GM12878 (cell line): ENCODE data around the gene NUDT16L1. TPM values are rescaled to one million over a fixed set of nuclear protein-coding genes. Genes with fewer than 3 reads are reported as not detected.

Experiments used
- ASH2L ChIP-seq: fragments of 300-600, 200-600 bp; sonication (generic); IDR thresholded peaks from 2 replicates; pipeline ENCODE4 v1.6.1; 2017; ENCODE audit warnings: low read depth, mild to moderate bottlenecking, borderline replicate concordance
- CREB1 ChIP-seq: IDR thresholded peaks from 2 replicates; pipeline ENCODE4 v1.6.1; 2012; ENCODE audit warnings: low read depth, mild to moderate bottlenecking, inconsistent platforms
- EED ChIP-seq: sonication (generic); IDR thresholded peaks from 2 replicates; pipeline ENCODE4 v1.6.1; 2016; ENCODE audit warnings: antibody characterized with exemption, low read depth
- ESRRA ChIP-seq: IDR thresholded peaks from 2 replicates; pipeline ENCODE4 v1.6.1; 2012; ENCODE audit warnings: mild to moderate bottlenecking, low read length, improper control_type of control experiment
- HDGF ChIP-seq: fragments of 450-650 bp; IDR thresholded peaks from 2 replicates; pipeline ENCODE4 v1.6.1; 2016; ENCODE audit warnings: antibody characterized with exemption
- IKZF1 ChIP-seq: fragments of 450-650 bp; conservative IDR thresholded peaks from 2 replicates; pipeline ENCODE4 v1.6.1; 2017; ENCODE audit warnings: antibody characterized with exemption, mild to moderate bottlenecking
- KLF5 ChIP-seq: fragments of 450-650 bp; IDR thresholded peaks from 2 replicates; pipeline ENCODE4 v1.6.1; 2014; ENCODE audit warnings: mild to moderate bottlenecking; ENCODE audit not compliant: partially characterized antibody
- LARP7 ChIP-seq: fragments of 450-650 bp; IDR thresholded peaks from 2 replicates; pipeline ENCODE4 v1.6.1; 2017; ENCODE audit warnings: mild to moderate bottlenecking
- NKRF ChIP-seq: fragments of 450-650 bp; conservative IDR thresholded peaks from 2 replicates; pipeline ENCODE4 v1.6.1; 2017; ENCODE audit warnings: mild to moderate bottlenecking, moderate library complexity
- NR2C2 ChIP-seq: IDR thresholded peaks from 2 replicates; pipeline ENCODE4 v1.6.1; 2011; ENCODE audit warnings: borderline replicate concordance, low read depth; ENCODE audit not compliant: control insufficient read depth, insufficient read length
- POLR2A ChIP-seq: IDR thresholded peaks from 2 replicates; pipeline ENCODE4 v1.6.1; 2011; ENCODE audit warnings: low read depth, mild to moderate bottlenecking, low read length
- POLR2AphosphoS2 ChIP-seq: IDR thresholded peaks from 2 replicates; pipeline ENCODE4 v1.6.1; 2011; ENCODE audit warnings: low read depth, mild to moderate bottlenecking, low read length, improper control_type of control experiment, moderate library complexity
- RCOR1 ChIP-seq: conservative IDR thresholded peaks from 2 replicates; pipeline ENCODE4 v1.6.1; 2012; ENCODE audit warnings: low read depth, low read length, improper control_type of control experiment
- RELB ChIP-seq: fragments of 450-650 bp; IDR thresholded peaks from 2 replicates; pipeline ENCODE4 v1.6.1; 2017; ENCODE audit warnings: low read depth, mild to moderate bottlenecking, moderate library complexity
- SMARCA5 ChIP-seq: fragments of 450-650 bp; IDR thresholded peaks from 2 replicates; pipeline ENCODE4 v1.6.1; 2017; ENCODE audit warnings: mild to moderate bottlenecking
- SP1 ChIP-seq: IDR thresholded peaks from one replicate; pipeline ENCODE4 v1.6.1; 2011; ENCODE audit warnings: low read depth, low read length
- SRF ChIP-seq, 2 experiments: IDR thresholded peaks; 2 replicates each; pipeline ENCODE4 v1.6.1; 2011; ENCODE audit warnings: low read depth in 2 of 2, low read length in 2 of 2, mild to moderate bottlenecking in 1 of 2, moderate library complexity in 1 of 2
- YY1 ChIP-seq: IDR thresholded peaks from 2 replicates; pipeline ENCODE4 v1.6.1; 2011; ENCODE audit warnings: low read depth, mild to moderate bottlenecking, low read length
- ZNF207 ChIP-seq: fragments of 450-650 bp; IDR thresholded peaks from 2 replicates; pipeline ENCODE4 v1.6.1; 2014; ENCODE audit warnings: antibody characterized with exemption, mild to moderate bottlenecking, borderline replicate concordance
- polyA plus RNA-seq, 11 experiments: library from polyadenylated mRNA; depleted of rRNA in 4 of 11; unstranded in 6 of 11; stranded (reverse) in 5 of 11; fragments of >200 nt; fragmentation: Nextera tagmentation in 4 of 11; fragmentation: Illumina TruSeq in 1 of 11; extraction: Ambion mirVana in 4 of 11; extraction: Trizol in 1 of 11; gene quantifications; 1 replicate in 1 of 11; 2 replicates in 10 of 11; pipeline versions ENCODE4 v1.2.1 to v1.2.3, GENCODE V29; 2011 to 2016; ENCODE audit warnings: inconsistent platforms in 2 of 11, missing spikeins in 2 of 11, low read depth in 1 of 11
- total RNA-seq, 4 experiments: library from RNA; depleted of rRNA in 3 of 4; stranded (reverse); fragments of >200 nt in 3 of 4; fragmentation: Illumina TruSeq in 1 of 4; extraction: Trizol in 1 of 4; gene quantifications; 2 replicates each; pipeline versions ENCODE4 v1.2.1 to v1.2.3, GENCODE V29; 2013 to 2021
- TF ChIP-seq, protein P1 (sequence below): fragments of 450-650 bp; formaldehyde crosslinking; IDR thresholded peaks from 2 replicates; pipeline ENCODE4 v1.4.0; 2022; ENCODE audit warnings: mild to moderate bottlenecking, moderate library complexity
- TF ChIP-seq, protein P2 (sequence below): fragments of 450-650 bp; IDR thresholded peaks from 2 replicates; pipeline ENCODE4 v1.6.1; 2017; ENCODE audit warnings: mild to moderate bottlenecking, moderate library complexity

Gene NUDT16L1
- total and polyA plus RNA-seq, 10 of the 15 experiments (the other 5 are each of a cell fraction or from before 2014, with no cell fraction given) = 1.4 to 77.7 (median 28.9) TPM

- TF ChIP-seq, protein P1, sequence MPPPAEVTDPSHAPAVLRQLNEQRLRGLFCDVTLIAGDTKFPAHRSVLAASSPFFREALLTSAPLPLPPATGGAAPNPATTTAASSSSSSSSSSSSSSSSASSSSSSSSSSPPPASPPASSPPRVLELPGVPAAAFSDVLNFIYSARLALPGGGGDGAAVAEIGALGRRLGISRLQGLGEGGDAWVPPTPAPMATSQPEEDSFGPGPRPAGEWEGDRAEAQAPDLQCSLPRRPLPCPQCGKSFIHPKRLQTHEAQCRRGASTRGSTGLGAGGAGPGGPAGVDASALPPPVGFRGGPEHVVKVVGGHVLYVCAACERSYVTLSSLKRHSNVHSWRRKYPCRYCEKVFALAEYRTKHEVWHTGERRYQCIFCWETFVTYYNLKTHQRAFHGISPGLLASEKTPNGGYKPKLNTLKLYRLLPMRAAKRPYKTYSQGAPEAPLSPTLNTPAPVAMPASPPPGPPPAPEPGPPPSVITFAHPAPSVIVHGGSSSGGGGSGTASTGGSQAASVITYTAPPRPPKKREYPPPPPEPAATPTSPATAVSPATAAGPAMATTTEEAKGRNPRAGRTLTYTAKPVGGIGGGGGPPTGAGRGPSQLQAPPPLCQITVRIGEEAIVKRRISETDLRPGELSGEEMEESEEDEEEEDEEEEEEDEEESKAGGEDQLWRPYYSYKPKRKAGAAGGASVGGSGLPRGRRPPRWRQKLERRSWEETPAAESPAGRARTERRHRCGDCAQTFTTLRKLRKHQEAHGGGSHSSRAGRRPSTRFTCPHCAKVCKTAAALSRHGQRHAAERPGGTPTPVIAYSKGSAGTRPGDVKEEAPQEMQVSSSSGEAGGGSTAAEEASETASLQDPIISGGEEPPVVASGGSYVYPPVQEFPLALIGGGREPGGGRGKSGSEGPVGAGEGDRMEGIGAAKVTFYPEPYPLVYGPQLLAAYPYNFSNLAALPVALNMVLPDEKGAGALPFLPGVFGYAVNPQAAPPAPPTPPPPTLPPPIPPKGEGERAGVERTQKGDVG (CRISPR knock-in tag) = no peak
- TF ChIP-seq, protein P2, sequence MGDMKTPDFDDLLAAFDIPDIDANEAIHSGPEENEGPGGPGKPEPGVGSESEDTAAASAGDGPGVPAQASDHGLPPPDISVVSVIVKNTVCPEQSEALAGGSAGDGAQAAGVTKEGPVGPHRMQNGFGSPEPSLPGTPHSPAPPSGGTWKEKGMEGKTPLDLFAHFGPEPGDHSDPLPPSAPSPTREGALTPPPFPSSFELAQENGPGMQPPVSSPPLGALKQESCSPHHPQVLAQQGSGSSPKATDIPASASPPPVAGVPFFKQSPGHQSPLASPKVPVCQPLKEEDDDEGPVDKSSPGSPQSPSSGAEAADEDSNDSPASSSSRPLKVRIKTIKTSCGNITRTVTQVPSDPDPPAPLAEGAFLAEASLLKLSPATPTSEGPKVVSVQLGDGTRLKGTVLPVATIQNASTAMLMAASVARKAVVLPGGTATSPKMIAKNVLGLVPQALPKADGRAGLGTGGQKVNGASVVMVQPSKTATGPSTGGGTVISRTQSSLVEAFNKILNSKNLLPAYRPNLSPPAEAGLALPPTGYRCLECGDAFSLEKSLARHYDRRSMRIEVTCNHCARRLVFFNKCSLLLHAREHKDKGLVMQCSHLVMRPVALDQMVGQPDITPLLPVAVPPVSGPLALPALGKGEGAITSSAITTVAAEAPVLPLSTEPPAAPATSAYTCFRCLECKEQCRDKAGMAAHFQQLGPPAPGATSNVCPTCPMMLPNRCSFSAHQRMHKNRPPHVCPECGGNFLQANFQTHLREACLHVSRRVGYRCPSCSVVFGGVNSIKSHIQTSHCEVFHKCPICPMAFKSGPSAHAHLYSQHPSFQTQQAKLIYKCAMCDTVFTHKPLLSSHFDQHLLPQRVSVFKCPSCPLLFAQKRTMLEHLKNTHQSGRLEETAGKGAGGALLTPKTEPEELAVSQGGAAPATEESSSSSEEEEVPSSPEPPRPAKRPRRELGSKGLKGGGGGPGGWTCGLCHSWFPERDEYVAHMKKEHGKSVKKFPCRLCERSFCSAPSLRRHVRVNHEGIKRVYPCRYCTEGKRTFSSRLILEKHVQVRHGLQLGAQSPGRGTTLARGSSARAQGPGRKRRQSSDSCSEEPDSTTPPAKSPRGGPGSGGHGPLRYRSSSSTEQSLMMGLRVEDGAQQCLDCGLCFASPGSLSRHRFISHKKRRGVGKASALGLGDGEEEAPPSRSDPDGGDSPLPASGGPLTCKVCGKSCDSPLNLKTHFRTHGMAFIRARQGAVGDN = peak; percentile 93
- TF ChIP-seq CREB1 (peak; percentile 46), EED (0 out of 2 replicates have a peak, but pooled peaks have one; percentile 52), ASH2L (no peak), NKRF (peak; percentile 99), POLR2AphosphoS2 (no peak), ZNF207 (0 out of 2 replicates have a peak, but pooled peaks have one; percentile 41), RELB (peak; percentile 41), SRF (IDR thresholded peaks at IDR 0.05; ENCODE audit: low read depth in 2 of 2, low read length in 2 of 2) (peak in 1 of 2 experiments; percentile 20; a peak in 1 of 4 replicates), IKZF1 (peak; percentile 87), YY1 (peak; percentile 48; the same call in 1 of the 2 replicates), ESRRA (no peak), KLF5 (peak; percentile 48), NR2C2 (peak; percentile 20), HDGF (peak; percentile 67), LARP7 (peak; percentile 86), SMARCA5 (peak; percentile 65; the same call in 1 of the 2 replicates), SP1 (peak; percentile 67), POLR2A (peak; percentile 85), RCOR1 (no peak)
These were observed 40.8 kb downstream of the NUDT16L1 start, which contains the start of the genes ANKS3 and DNAAF8 (continued) for GRCh38 chr16:4734063-4734729.
